HCT116 (cell line): ENCODE results near the gene SLC35E4. TPM values are rescaled to one million over a fixed set of nuclear protein-coding genes. Genes with fewer than 3 reads are reported as not detected.

Experiments used
- ATAC-seq: fragments of 200-7000 bp; cut with Tn5 transposase; 2 replicates; pipeline ENCODE4 v1.9.1; 2020; ENCODE audit warnings: mild to moderate bottlenecking, moderate library complexity
- BruUV-seq: library from RNA; stranded (reverse); fragments of 400-500 nt; replicated peaks from 2 replicates; lab custom pipeline; 2021; lab: Mats Ljungman, UMichigan
- CTCF ChIA-PET: fragments of 300-600 bp; sonication (Branson Sonifier 250); formaldehyde crosslinking; loops from one replicate; lab custom pipeline; 2021; ENCODE audit warnings: antibody characterized with exemption; lab: Charles Lee
- POLR2A ChIA-PET: fragments of 300-600, 350-600 bp; sonication (Branson Sonifier 250); formaldehyde crosslinking; loops from one replicate; lab custom pipeline; 2021; ENCODE audit warnings: antibody characterized with exemption; lab: Charles Lee
- RAD21 ChIA-PET, 2 experiments: fragments of 300-600 bp; sonication (Branson Sonifier 250); formaldehyde crosslinking; loops; one replicate each; lab custom pipeline; 2023; ENCODE audit warnings: low total read pairs in 2 of 2; ENCODE audit not compliant: uncharacterized antibody in 2 of 2, unreplicated experiment in 2 of 2, low non-redundant PET in 1 of 2; lab: Charles Lee
- DNase-seq: peaks from one replicate; pipeline ENCODE4 v3.0.0-alpha.2; 2010; ENCODE audit warnings: low read depth, low spot score
- H2AFZ ChIP-seq: fragments of 200-600 bp; shearing (Covaris generic), sonication (generic); 2 replicates; pipeline ENCODE4 v1.6.1; 2017; ENCODE audit warnings: low read depth, mixed run types, mixed read lengths, antibody characterized with exemption, low read length; ENCODE audit not compliant: poor library complexity, severe bottlenecking
- H3K27ac ChIP-seq: 2 replicates; pipeline ENCODE4 v1.5.1; 2012; ENCODE audit warnings: low read depth, low read length
- H3K27me3 ChIP-seq: fragments of 200-600 bp; sonication (generic); 2 replicates; pipeline ENCODE4 v1.6.1; 2016; ENCODE audit warnings: mixed run types, low read length, mixed read lengths; ENCODE audit not compliant: insufficient read depth
- H3K36me3 ChIP-seq, 2 experiments: fragments of 200-500 bp in 1 of 2; fragments of 200-600 bp in 1 of 2; sonication (Bioruptor generic) in 1 of 2; sonication (generic) in 1 of 2; 2 replicates each; pipeline versions ENCODE4 v1.5.1 to v1.6.1; 2014 to 2016; ENCODE audit warnings: low read length in 2 of 2, inconsistent platforms in 1 of 2, mixed read lengths in 1 of 2, mixed run types in 1 of 2; ENCODE audit not compliant: insufficient read depth in 2 of 2, control insufficient read depth in 1 of 2
- H3K4me1 ChIP-seq, 2 experiments: fragments of 200-600 bp in 1 of 2; sonication (generic) in 1 of 2; 2 replicates each; pipeline versions ENCODE4 v1.5.1 to v1.6.1; 2012 to 2017; ENCODE audit warnings: low read length in 2 of 2, inconsistent platforms in 1 of 2, mild to moderate bottlenecking in 1 of 2, mixed read lengths in 1 of 2, mixed run types in 1 of 2, moderate library complexity in 1 of 2; ENCODE audit not compliant: insufficient read depth in 2 of 2, control insufficient read depth in 1 of 2
- H3K4me2 ChIP-seq: fragments of 200-600 bp; sonication (generic); 2 replicates; pipeline ENCODE4 v1.6.1; 2017; ENCODE audit warnings: mixed run types, low read length, mixed read lengths
- H3K4me3 ChIP-seq, 2 experiments: fragments of 200-600 bp in 1 of 2; sonication (generic) in 1 of 2; replicated peaks in 1 of 2; 2 replicates each; pipeline ENCODE4 v1.5.1; 2011 to 2016; ENCODE audit warnings: low read length in 2 of 2, control low read depth in 1 of 2, low read depth in 1 of 2, mild to moderate bottlenecking in 1 of 2, mixed read lengths in 1 of 2, mixed run types in 1 of 2
- H3K79me2 ChIP-seq: fragments of 200-600 bp; sonication (generic); 2 replicates; pipeline ENCODE4 v1.6.1; 2017; ENCODE audit warnings: mild to moderate bottlenecking, mixed run types, low read length, moderate library complexity, mixed read lengths; ENCODE audit not compliant: insufficient read depth
- H3K9ac ChIP-seq: fragments of 200-600 bp; sonication (generic); 2 replicates; pipeline ENCODE4 v1.6.1; 2016; ENCODE audit warnings: low read length, mixed read lengths
- H3K9me2 ChIP-seq: fragments of 200-600 bp; sonication (generic), shearing (Covaris generic); 2 replicates; pipeline ENCODE4 v1.6.1; 2017; ENCODE audit warnings: mixed run types, mild to moderate bottlenecking, moderate library complexity; ENCODE audit not compliant: insufficient read depth
- H3K9me3 ChIP-seq, 2 experiments: fragments of 200-500 bp in 1 of 2; fragments of 200-600 bp in 1 of 2; sonication (Bioruptor generic) in 1 of 2; sonication (generic) in 1 of 2; 2 replicates each; pipeline ENCODE4 v1.6.1; 2014 to 2017; ENCODE audit warnings: low read length in 2 of 2, mixed read lengths in 2 of 2, inconsistent platforms in 1 of 2, low read depth in 1 of 2, mild to moderate bottlenecking in 1 of 2, mixed run types in 1 of 2, moderate library complexity in 1 of 2; ENCODE audit not compliant: control insufficient read depth in 1 of 2, insufficient read depth in 1 of 2
- H4K20me1 ChIP-seq: fragments of 200-600 bp; sonication (generic), shearing (Covaris generic); 2 replicates; pipeline ENCODE4 v1.6.1; 2017; ENCODE audit warnings: mixed run types, mild to moderate bottlenecking, moderate library complexity; ENCODE audit not compliant: insufficient read depth
- CBX3 ChIP-seq: IDR thresholded peaks from 2 replicates; pipeline ENCODE4 v1.6.1; 2012; ENCODE audit warnings: low read depth
- ELF1 ChIP-seq: IDR thresholded peaks from 2 replicates; pipeline ENCODE4 v1.6.1; 2012; ENCODE audit warnings: low read depth, borderline replicate concordance
- EZH2phosphoT487 ChIP-seq: fragments of 200-600 bp; IDR thresholded peaks from 2 replicates; pipeline ENCODE4 v1.6.1; 2018; ENCODE audit warnings: antibody characterized with exemption, borderline replicate concordance
- FOSL1 ChIP-seq: IDR thresholded peaks from 2 replicates; pipeline ENCODE4 v1.6.1; 2012; ENCODE audit warnings: low read depth
- JUND ChIP-seq: IDR thresholded peaks from 2 replicates; pipeline ENCODE4 v1.6.1; 2012
- POLR2AphosphoS5 ChIP-seq: IDR thresholded peaks from 2 replicates; pipeline ENCODE4 v1.6.1; 2011; ENCODE audit warnings: mild to moderate bottlenecking, low read depth, low read length, moderate library complexity
- SP1 ChIP-seq: IDR thresholded peaks from 2 replicates; pipeline ENCODE4 v1.6.1; 2012; ENCODE audit warnings: low read depth
- TCF7L2 ChIP-seq: IDR thresholded peaks from 2 replicates; pipeline ENCODE4 v1.7.0; 2011; ENCODE audit warnings: borderline replicate concordance, inconsistent platforms; ENCODE audit not compliant: insufficient read depth, insufficient read length; ENCODE audit errors: extremely low read depth
- intact Hi-C: fragments of 100-400 bp; cut with micrococcal nuclease; formaldehyde crosslinking; loops from 2 replicates; pipeline ENCODE4 v1.10.0; 2022
- total RNA-seq: library from RNA; stranded (reverse); gene quantifications from one replicate; pipeline ENCODE4 v1.2.1, GENCODE V29; 2021; ENCODE audit not compliant: unreplicated experiment
- TF ChIP-seq, protein P1 (sequence below): IDR thresholded peaks from 2 replicates; pipeline ENCODE4 v1.6.1; 2011; ENCODE audit warnings: mild to moderate bottlenecking, low read length, moderate library complexity; ENCODE audit not compliant: insufficient replicate concordance; ENCODE audit errors: extremely low read depth
- TF ChIP-seq, protein P2 (sequence below): IDR thresholded peaks from 2 replicates; pipeline ENCODE4 v1.6.1; 2012
- TF ChIP-seq, protein P3 (sequence below): IDR thresholded peaks from 2 replicates; pipeline ENCODE4 v1.6.1; 2012
- TF ChIP-seq, protein P4 (sequence below), 3 experiments: fragments of 200-600 bp in 1 of 3; sonication (generic) in 1 of 3; IDR thresholded peaks in 2 of 3; conservative IDR thresholded peaks in 1 of 3; 2 replicates each; pipeline ENCODE4 v1.5.1; 2012 to 2017; ENCODE audit warnings: low read depth in 2 of 3, low read length in 2 of 3, antibody characterized with exemption in 1 of 3, borderline replicate concordance in 1 of 3, control low read depth in 1 of 3, mild to moderate bottlenecking in 1 of 3, mixed read lengths in 1 of 3, mixed run types in 1 of 3, moderate library complexity in 1 of 3; ENCODE audit not compliant: insufficient read depth in 1 of 3

SLC35E4 gene
- total RNA-seq, 1 experiment from 2014 or later, result 6.2 TPM

DNA sequence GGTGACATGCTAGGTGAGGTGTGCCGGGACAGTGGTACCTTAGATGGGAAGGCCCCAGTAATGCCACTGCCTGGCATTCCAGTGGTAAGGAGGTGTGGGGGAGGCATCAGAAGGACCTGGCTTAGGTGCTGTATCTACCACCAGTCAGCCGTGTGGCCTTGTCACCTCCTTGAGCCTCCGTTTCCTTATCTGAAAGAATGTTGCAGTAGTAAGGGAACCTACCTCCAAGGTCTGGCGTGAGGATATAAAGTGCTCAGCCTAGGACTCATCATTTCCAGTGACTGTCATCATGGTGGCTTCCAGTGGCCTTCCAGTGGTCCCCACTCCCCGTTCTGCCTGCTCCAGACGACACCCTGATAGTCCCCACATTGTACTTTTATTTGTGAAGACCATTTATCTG is 38.9 kb downstream of the SLC35E4 start:
- BruUV-seq, result no TSS peak
- ChIA-PET RAD21 (no interaction called here), CTCF (no interaction called here), POLR2A (no interaction called here)
- ATAC-seq (no peak), DNase-seq (no peak)
- no peak overlapping the region for H3K27ac ChIP-seq
- no peaks in the 10 kb centered on the region for H3K36me3 ChIP-seq
- H3K27me3 ChIP-seq, result no peaks in the 10 kb centered on the region
- H3K79me2 ChIP-seq, result no peaks in the 10 kb centered on the region
- H3K4me3 ChIP-seq, result no peak overlapping the region
- TF ChIP-seq ELF1 (no peak), CBX3 (no peak), SP1 (no peak), POLR2AphosphoS5 (no peak), FOSL1 (no peak), JUND (no peak), TCF7L2 (no peak), EZH2phosphoT487 (no peak)
- TF ChIP-seq, protein P1, sequence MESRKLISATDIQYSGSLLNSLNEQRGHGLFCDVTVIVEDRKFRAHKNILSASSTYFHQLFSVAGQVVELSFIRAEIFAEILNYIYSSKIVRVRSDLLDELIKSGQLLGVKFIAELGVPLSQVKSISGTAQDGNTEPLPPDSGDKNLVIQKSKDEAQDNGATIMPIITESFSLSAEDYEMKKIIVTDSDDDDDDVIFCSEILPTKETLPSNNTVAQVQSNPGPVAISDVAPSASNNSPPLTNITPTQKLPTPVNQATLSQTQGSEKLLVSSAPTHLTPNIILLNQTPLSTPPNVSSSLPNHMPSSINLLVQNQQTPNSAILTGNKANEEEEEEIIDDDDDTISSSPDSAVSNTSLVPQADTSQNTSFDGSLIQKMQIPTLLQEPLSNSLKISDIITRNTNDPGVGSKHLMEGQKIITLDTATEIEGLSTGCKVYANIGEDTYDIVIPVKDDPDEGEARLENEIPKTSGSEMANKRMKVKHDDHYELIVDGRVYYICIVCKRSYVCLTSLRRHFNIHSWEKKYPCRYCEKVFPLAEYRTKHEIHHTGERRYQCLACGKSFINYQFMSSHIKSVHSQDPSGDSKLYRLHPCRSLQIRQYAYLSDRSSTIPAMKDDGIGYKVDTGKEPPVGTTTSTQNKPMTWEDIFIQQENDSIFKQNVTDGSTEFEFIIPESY, result no peak
- TF ChIP-seq, protein P2, sequence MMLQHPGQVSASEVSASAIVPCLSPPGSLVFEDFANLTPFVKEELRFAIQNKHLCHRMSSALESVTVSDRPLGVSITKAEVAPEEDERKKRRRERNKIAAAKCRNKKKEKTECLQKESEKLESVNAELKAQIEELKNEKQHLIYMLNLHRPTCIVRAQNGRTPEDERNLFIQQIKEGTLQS, result no peak
- TF ChIP-seq, protein P3, sequence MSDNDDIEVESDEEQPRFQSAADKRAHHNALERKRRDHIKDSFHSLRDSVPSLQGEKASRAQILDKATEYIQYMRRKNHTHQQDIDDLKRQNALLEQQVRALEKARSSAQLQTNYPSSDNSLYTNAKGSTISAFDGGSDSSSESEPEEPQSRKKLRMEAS, result no peak
- TF ChIP-seq, protein P4, sequence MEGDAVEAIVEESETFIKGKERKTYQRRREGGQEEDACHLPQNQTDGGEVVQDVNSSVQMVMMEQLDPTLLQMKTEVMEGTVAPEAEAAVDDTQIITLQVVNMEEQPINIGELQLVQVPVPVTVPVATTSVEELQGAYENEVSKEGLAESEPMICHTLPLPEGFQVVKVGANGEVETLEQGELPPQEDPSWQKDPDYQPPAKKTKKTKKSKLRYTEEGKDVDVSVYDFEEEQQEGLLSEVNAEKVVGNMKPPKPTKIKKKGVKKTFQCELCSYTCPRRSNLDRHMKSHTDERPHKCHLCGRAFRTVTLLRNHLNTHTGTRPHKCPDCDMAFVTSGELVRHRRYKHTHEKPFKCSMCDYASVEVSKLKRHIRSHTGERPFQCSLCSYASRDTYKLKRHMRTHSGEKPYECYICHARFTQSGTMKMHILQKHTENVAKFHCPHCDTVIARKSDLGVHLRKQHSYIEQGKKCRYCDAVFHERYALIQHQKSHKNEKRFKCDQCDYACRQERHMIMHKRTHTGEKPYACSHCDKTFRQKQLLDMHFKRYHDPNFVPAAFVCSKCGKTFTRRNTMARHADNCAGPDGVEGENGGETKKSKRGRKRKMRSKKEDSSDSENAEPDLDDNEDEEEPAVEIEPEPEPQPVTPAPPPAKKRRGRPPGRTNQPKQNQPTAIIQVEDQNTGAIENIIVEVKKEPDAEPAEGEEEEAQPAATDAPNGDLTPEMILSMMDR (IDR thresholded peaks at IDR 0.05 in 2 of 3, conservative IDR thresholded peaks at IDR 0.05 in 1 of 3; ENCODE audit: borderline replicate concordance in 1 of 3, insufficient read depth in 1 of 3, low read depth in 2 of 3, low read length in 2 of 3), result no peak
- no peak overlapping the region for H3K4me2 ChIP-seq
- no peak overlapping the region for H2AFZ ChIP-seq
- no peaks in the 10 kb centered on the region for H3K4me1 ChIP-seq
- intact Hi-C loops, result no loop called here
- no peak overlapping the region for H3K9ac ChIP-seq
- no peaks in the 10 kb centered on the region for H4K20me1 ChIP-seq
- H3K9me3 ChIP-seq, result no peaks in the 10 kb centered on the region
- no peaks in the 10 kb centered on the region for H3K9me2 ChIP-seq
